Measurements from ENCODE around the gene ESRRB.

DNA sequence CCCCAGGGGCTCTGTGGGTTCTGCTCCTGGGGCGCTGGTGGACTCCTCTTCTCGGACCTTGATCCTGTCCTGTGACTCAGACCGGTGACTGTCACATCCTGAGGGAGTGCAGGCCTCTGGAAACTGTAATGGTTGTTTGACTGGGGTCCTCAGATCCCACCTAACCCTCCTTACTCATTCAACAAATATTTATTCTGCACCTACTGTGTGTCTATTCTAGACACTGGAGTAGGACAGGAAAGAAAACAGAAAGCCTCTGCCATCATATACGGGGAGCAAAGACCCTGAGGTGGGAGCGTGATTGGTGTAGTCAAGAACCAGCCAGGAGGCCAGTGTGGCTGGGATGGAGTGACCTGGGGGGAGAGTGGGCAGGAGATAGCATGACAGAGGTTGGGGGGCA lies 47.6 kb downstream of the ESRRB start:
- TF ChIP-seq, protein P1, sequence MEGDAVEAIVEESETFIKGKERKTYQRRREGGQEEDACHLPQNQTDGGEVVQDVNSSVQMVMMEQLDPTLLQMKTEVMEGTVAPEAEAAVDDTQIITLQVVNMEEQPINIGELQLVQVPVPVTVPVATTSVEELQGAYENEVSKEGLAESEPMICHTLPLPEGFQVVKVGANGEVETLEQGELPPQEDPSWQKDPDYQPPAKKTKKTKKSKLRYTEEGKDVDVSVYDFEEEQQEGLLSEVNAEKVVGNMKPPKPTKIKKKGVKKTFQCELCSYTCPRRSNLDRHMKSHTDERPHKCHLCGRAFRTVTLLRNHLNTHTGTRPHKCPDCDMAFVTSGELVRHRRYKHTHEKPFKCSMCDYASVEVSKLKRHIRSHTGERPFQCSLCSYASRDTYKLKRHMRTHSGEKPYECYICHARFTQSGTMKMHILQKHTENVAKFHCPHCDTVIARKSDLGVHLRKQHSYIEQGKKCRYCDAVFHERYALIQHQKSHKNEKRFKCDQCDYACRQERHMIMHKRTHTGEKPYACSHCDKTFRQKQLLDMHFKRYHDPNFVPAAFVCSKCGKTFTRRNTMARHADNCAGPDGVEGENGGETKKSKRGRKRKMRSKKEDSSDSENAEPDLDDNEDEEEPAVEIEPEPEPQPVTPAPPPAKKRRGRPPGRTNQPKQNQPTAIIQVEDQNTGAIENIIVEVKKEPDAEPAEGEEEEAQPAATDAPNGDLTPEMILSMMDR (tag by site-specific recombination; IDR thresholded peaks at IDR 0.05): no peak
- no peak for TF ChIP-seq ZNF776 (tag by site-specific recombination; IDR thresholded peaks at IDR 0.05; ENCODE audit: borderline replicate concordance)
- no peak for TF ChIP-seq FEZF1 (tag by site-specific recombination; IDR thresholded peaks at IDR 0.05)
- TF ChIP-seq PRDM1 (tag by site-specific recombination; IDR thresholded peaks at IDR 0.05): no peak
- TF ChIP-seq, protein P2, sequence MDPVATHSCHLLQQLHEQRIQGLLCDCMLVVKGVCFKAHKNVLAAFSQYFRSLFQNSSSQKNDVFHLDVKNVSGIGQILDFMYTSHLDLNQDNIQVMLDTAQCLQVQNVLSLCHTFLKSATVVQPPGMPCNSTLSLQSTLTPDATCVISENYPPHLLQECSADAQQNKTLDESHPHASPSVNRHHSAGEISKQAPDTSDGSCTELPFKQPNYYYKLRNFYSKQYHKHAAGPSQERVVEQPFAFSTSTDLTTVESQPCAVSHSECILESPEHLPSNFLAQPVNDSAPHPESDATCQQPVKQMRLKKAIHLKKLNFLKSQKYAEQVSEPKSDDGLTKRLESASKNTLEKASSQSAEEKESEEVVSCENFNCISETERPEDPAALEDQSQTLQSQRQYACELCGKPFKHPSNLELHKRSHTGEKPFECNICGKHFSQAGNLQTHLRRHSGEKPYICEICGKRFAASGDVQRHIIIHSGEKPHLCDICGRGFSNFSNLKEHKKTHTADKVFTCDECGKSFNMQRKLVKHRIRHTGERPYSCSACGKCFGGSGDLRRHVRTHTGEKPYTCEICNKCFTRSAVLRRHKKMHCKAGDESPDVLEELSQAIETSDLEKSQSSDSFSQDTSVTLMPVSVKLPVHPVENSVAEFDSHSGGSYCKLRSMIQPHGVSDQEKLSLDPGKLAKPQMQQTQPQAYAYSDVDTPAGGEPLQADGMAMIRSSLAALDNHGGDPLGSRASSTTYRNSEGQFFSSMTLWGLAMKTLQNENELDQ (tag by site-specific recombination; IDR thresholded peaks at IDR 0.05; ENCODE audit: low read depth): no peak
- TF ChIP-seq ZNF302 (tag by site-specific recombination; IDR thresholded peaks at IDR 0.05; ENCODE audit: low read depth): no peak
- no peak for TF ChIP-seq ZNF2 (tag by site-specific recombination; IDR thresholded peaks at IDR 0.05)
